K562 (cell line): ENCODE data around the gene CBLC. TPM values are rescaled to one million over a fixed set of nuclear protein-coding genes. Genes with fewer than 3 reads are reported as not detected.
A peak's percentile ranks its signal among the peaks of the same experiment; 100 is the strongest.

Experiments
- ARNT ChIP-seq, 2 experiments: fragments of 450-650 bp; IDR thresholded peaks; 2 replicates each; pipeline ENCODE4 v1.6.1; 2016; ENCODE audit warnings: mild to moderate bottlenecking in 1 of 2
- CBX5 ChIP-seq: IDR thresholded peaks from 2 replicates; pipeline ENCODE4 v1.6.1; 2014; ENCODE audit warnings: low read depth, borderline replicate concordance
- CCAR2 ChIP-seq: fragments of 200-400 bp; formaldehyde crosslinking; IDR thresholded peaks from 2 replicates; pipeline ENCODE4 v1.6.1; 2017; ENCODE audit warnings: mild to moderate bottlenecking, low read depth, low read length
- EP300 ChIP-seq: IDR thresholded peaks from 2 replicates; pipeline ENCODE4 v1.6.1; 2012; ENCODE audit warnings: low read length, improper control_type of control experiment
- GABPB2 ChIP-seq: fragments of 250-450 bp; sonication (Bioruptor Pico); conservative IDR thresholded peaks from 2 replicates; pipeline ENCODE4 v1.5.1; 2021; ENCODE audit warnings: mild to moderate bottlenecking
- HLTF ChIP-seq: fragments of 450-650 bp; IDR thresholded peaks from 2 replicates; pipeline ENCODE4 v1.6.1; 2016
- HNRNPH1 ChIP-seq: fragments of 200-400 bp; formaldehyde crosslinking; optimal IDR thresholded peaks from 2 replicates; pipeline ENCODE3; 2017; ENCODE audit warnings: low read depth, mild to moderate bottlenecking, low read length, moderate library complexity
- KDM1A ChIP-seq, 2 experiments: fragments of 450-650 bp; IDR thresholded peaks; 2 replicates each; pipeline ENCODE4 v1.6.1; 2016; ENCODE audit warnings: mild to moderate bottlenecking in 2 of 2
- KLF6 ChIP-seq: fragments of 250-450 bp; sonication (Bioruptor Pico); IDR thresholded peaks from 2 replicates; pipeline ENCODE4 v1.4.0; 2020; ENCODE audit warnings: mild to moderate bottlenecking, moderate library complexity, borderline replicate concordance
- NCOA2 ChIP-seq, 2 experiments: fragments of 450-650 bp; IDR thresholded peaks; 2 replicates each; pipeline ENCODE4 v1.6.1; 2018; ENCODE audit warnings: mild to moderate bottlenecking in 2 of 2, moderate library complexity in 1 of 2; ENCODE audit not compliant: partially characterized antibody in 2 of 2
- NR2F6 ChIP-seq: fragments of 450-650 bp; formaldehyde crosslinking; IDR thresholded peaks from 2 replicates; pipeline ENCODE4 v1.4.0; 2020; ENCODE audit warnings: mild to moderate bottlenecking
- NUFIP1 ChIP-seq: fragments of 450-650 bp; IDR thresholded peaks from 2 replicates; pipeline ENCODE4 v1.6.1; 2018; ENCODE audit not compliant: partially characterized antibody
- POLR2B ChIP-seq: fragments of 450-650 bp; IDR thresholded peaks from 2 replicates; pipeline ENCODE4 v1.6.1; 2018; ENCODE audit warnings: low read depth; ENCODE audit not compliant: partially characterized antibody
- POLR2G ChIP-seq: fragments of 200-400 bp; formaldehyde crosslinking; IDR thresholded peaks from 2 replicates; pipeline ENCODE4 v1.6.1; 2017; ENCODE audit warnings: low read depth, mild to moderate bottlenecking, antibody characterized with exemption, low read length, moderate library complexity
- PTBP1 ChIP-seq: fragments of 200-400 bp; formaldehyde crosslinking; IDR thresholded peaks from 2 replicates; pipeline ENCODE4 v1.6.1; 2017; ENCODE audit warnings: low read depth, low read length
- RREB1 ChIP-seq: fragments of 250-450 bp; sonication (Bioruptor Pico); IDR thresholded peaks from 2 replicates; pipeline ENCODE4 v1.4.0; 2020
- SIX5 ChIP-seq, 2 experiments: IDR thresholded peaks; 2 replicates each; pipeline ENCODE4 v1.6.1; 2011; ENCODE audit warnings: low read length in 2 of 2, borderline replicate concordance in 1 of 2, low read depth in 1 of 2, mild to moderate bottlenecking in 1 of 2, moderate library complexity in 1 of 2; ENCODE audit not compliant: insufficient read depth in 1 of 2
- SMAD3 ChIP-seq: fragments of 450-650 bp; formaldehyde crosslinking; conservative IDR thresholded peaks from 2 replicates; pipeline ENCODE4 v1.4.0; 2020; ENCODE audit warnings: mild to moderate bottlenecking
- XRCC3 ChIP-seq: fragments of 450-650 bp; IDR thresholded peaks from 2 replicates; pipeline ENCODE4 v1.6.1; 2017; ENCODE audit warnings: mild to moderate bottlenecking, moderate library complexity
- ZFX ChIP-seq: sonication (generic); formaldehyde crosslinking; IDR thresholded peaks from 2 replicates; pipeline ENCODE4 v1.8.0; 2022; ENCODE audit warnings: mild to moderate bottlenecking, missing genetic modification reagents, moderate library complexity
- ZNF174 ChIP-seq: fragments of 250-450 bp; sonication (Bioruptor Pico); IDR thresholded peaks from 2 replicates; pipeline ENCODE4 v1.4.0; 2020; ENCODE audit warnings: mild to moderate bottlenecking
- ZNF668 ChIP-seq: fragments of 250-450 bp; sonication (Bioruptor Pico); IDR thresholded peaks from 2 replicates; pipeline ENCODE4 v1.8.0; 2022; ENCODE audit warnings: mild to moderate bottlenecking, inconsistent platforms
- ZSCAN29 ChIP-seq: fragments of 450-650 bp; IDR thresholded peaks from 2 replicates; pipeline ENCODE4 v1.6.1; 2017
- polyA plus RNA-seq, 8 experiments: library from polyadenylated mRNA; depleted of rRNA in 4 of 8; stranded (reverse) in 5 of 8; unstranded in 3 of 8; fragments of >200 nt; fragmentation: Nextera tagmentation in 2 of 8; fragmentation: Illumina TruSeq in 1 of 8; extraction: Ambion mirVana in 2 of 8; extraction: Trizol in 1 of 8; gene quantifications; 2 replicates each; pipeline versions ENCODE4 v1.2.1 to v1.2.3, GENCODE V29; 2011 to 2014; ENCODE audit warnings: inconsistent platforms in 1 of 8, missing spikeins in 1 of 8
- total RNA-seq, 7 experiments: library from RNA; depleted of rRNA in 6 of 7; stranded (reverse); fragments of >200 nt in 6 of 7; fragmentation: Illumina TruSeq in 2 of 7; extraction: Trizol in 2 of 7; gene quantifications; 2 replicates each; pipeline versions ENCODE4 v1.2.1 to v1.2.3, GENCODE V29; 2011 to 2021; ENCODE audit warnings: low replicate concordance in 1 of 7
- TF ChIP-seq, protein P1 (sequence below): fragments of 250-450 bp; sonication (Bioruptor Pico); IDR thresholded peaks from 2 replicates; pipeline ENCODE4 v1.9.0; 2021; ENCODE audit warnings: mild to moderate bottlenecking
- TF ChIP-seq, protein P2 (sequence below): sonication (generic); formaldehyde crosslinking; IDR thresholded peaks from 2 replicates; pipeline ENCODE4 v1.8.0; 2022; ENCODE audit warnings: missing genetic modification reagents, mild to moderate bottlenecking, borderline replicate concordance

The CBLC gene
- total and polyA plus RNA-seq, 9 of the 15 experiments (the other 6 are each of a cell fraction or from before 2014, with no cell fraction given), result 0.09 TPM; not detected in 8

- TF ChIP-seq RREB1, result no peak
- peak; percentile 79 to 84 for TF ChIP-seq KDM1A (IDR thresholded peaks at IDR 0.05)
- TF ChIP-seq, protein P1, sequence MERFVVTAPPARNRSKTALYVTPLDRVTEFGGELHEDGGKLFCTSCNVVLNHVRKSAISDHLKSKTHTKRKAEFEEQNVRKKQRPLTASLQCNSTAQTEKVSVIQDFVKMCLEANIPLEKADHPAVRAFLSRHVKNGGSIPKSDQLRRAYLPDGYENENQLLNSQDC (CRISPR knock-in tag), result no peak
- TF ChIP-seq XRCC3, result no peak
- TF ChIP-seq EP300, result no peak
- no peak for TF ChIP-seq SIX5 (IDR thresholded peaks at IDR 0.05; ENCODE audit: borderline replicate concordance in 1 of 2, insufficient read depth in 1 of 2, low read depth in 1 of 2, low read length in 2 of 2)
- peak; percentile 36 for TF ChIP-seq POLR2B
- no peak for TF ChIP-seq ARNT (IDR thresholded peaks at IDR 0.05)
- no peak for TF ChIP-seq NR2F6 (CRISPR knock-in tag)
- no peak for TF ChIP-seq GABPB2 (CRISPR knock-in tag)
- no peak for TF ChIP-seq POLR2G
- no peak for TF ChIP-seq ZNF174 (CRISPR knock-in tag)
- peak; percentile 53; the same call in 1 of the 2 replicates for TF ChIP-seq HLTF
- TF ChIP-seq CCAR2, result no peak
- no peak for TF ChIP-seq NUFIP1
- no peak for TF ChIP-seq CBX5
- TF ChIP-seq, protein P2, sequence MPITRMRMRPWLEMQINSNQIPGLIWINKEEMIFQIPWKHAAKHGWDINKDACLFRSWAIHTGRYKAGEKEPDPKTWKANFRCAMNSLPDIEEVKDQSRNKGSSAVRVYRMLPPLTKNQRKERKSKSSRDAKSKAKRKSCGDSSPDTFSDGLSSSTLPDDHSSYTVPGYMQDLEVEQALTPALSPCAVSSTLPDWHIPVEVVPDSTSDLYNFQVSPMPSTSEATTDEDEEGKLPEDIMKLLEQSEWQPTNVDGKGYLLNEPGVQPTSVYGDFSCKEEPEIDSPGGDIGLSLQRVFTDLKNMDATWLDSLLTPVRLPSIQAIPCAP (CRISPR knock-in tag), result no peak
- TF ChIP-seq KLF6 (CRISPR knock-in tag), result no peak
- TF ChIP-seq ZFX (CRISPR knock-in tag), result no peak; the same call in 1 of the 2 replicates
- no peak for TF ChIP-seq ZSCAN29
- TF ChIP-seq PTBP1, result 0 out of 2 replicates have a peak, but pooled peaks have one; percentile 41
- TF ChIP-seq ZNF668, result no peak
- no peak for TF ChIP-seq NCOA2 (IDR thresholded peaks at IDR 0.05; ENCODE audit: partially characterized antibody in 2 of 2)
- no peak for TF ChIP-seq HNRNPH1
- TF ChIP-seq SMAD3 (CRISPR knock-in tag), result no peak
Observed at GRCh38 chr19:44747739-44748425, 29.8 kb upstream of the CBLC start (continued).
